Neural cell (in vitro differentiated cells): ENCODE results near the gene CYP46A1. TPM values are rescaled to one million over a fixed set of nuclear protein-coding genes. Genes with fewer than 3 reads are reported as not detected.

Source experiments
- H2AFZ ChIP-seq: fragments of 200-600, 300-800 bp; sonication (generic), shearing (Covaris generic); 2 replicates; pipeline ENCODE4 v1.6.0; 2014; ENCODE audit warnings: low read depth, mild to moderate bottlenecking, antibody characterized with exemption, low read length, moderate library complexity
- H3F3A ChIP-seq: fragments of 200-600 bp; shearing (Covaris generic); 2 replicates; pipeline ENCODE4 v1.6.1; 2016; ENCODE audit warnings: mild to moderate bottlenecking, moderate library complexity, mixed read lengths, antibody characterized with exemption, low read length; ENCODE audit not compliant: insufficient read depth, poor library complexity, severe bottlenecking
- H3K27ac ChIP-seq: fragments of 200-600, 300-800 bp; sonication (generic), shearing (Covaris generic); 2 replicates; pipeline ENCODE4 v1.5.1; 2014; ENCODE audit warnings: mild to moderate bottlenecking, low read length, moderate library complexity
- H3K27me3 ChIP-seq: fragments of 300-800, 200-600 bp; sonication (generic), shearing (Covaris generic); 2 replicates; pipeline ENCODE4 v1.6.0; 2014; ENCODE audit warnings: mild to moderate bottlenecking, low read depth, low read length, moderate library complexity; ENCODE audit not compliant: insufficient read depth
- H3K36me3 ChIP-seq: fragments of 300-800, 200-600 bp; sonication (generic), shearing (Covaris generic); 2 replicates; pipeline ENCODE4 v1.5.1; 2014; ENCODE audit warnings: mild to moderate bottlenecking, antibody characterized with exemption, low read length, moderate library complexity; ENCODE audit not compliant: insufficient read depth
- H3K4me2 ChIP-seq: fragments of 300-800, 200-600 bp; sonication (generic), shearing (Covaris generic); 2 replicates; pipeline ENCODE4 v1.6.0; 2014; ENCODE audit warnings: mild to moderate bottlenecking, low read length
- H3K4me3 ChIP-seq: fragments of 300-800, 200-600 bp; sonication (generic), shearing (Covaris generic); 2 replicates; pipeline ENCODE4 v1.5.1; 2014; ENCODE audit warnings: mild to moderate bottlenecking, low read length, moderate library complexity
- H3K79me2 ChIP-seq: fragments of 200-600 bp; shearing (Covaris generic); replicated peaks from 2 replicates; pipeline ENCODE4 v1.6.0; 2014; ENCODE audit warnings: mild to moderate bottlenecking, low read length, moderate library complexity; ENCODE audit not compliant: insufficient read depth
- H3K9ac ChIP-seq: fragments of 300-800, 200-600 bp; sonication (generic), shearing (Covaris generic); 2 replicates; pipeline ENCODE4 v1.6.1; 2016; ENCODE audit warnings: mild to moderate bottlenecking, low read length, mixed read lengths
- H3K9me2 ChIP-seq: fragments of 200-600 bp; shearing (Covaris generic); 2 replicates; pipeline ENCODE4 v1.6.1; 2016; ENCODE audit warnings: mild to moderate bottlenecking, low read length, mixed read lengths; ENCODE audit not compliant: insufficient read depth
- H3K9me3 ChIP-seq: fragments of 200-600, 300-800 bp; sonication (generic), shearing (Covaris generic); 2 replicates; pipeline ENCODE4 v1.6.1; 2016; ENCODE audit warnings: mild to moderate bottlenecking, mixed run types, low read length, moderate library complexity, mixed read lengths
- H4K20me1 ChIP-seq: fragments of 200-600 bp; shearing (Covaris generic); 2 replicates; pipeline ENCODE4 v1.6.1; 2016; ENCODE audit warnings: mild to moderate bottlenecking, mixed run types; ENCODE audit not compliant: insufficient read depth
- EP300 ChIP-seq: fragments of 450-650 bp; conservative IDR thresholded peaks from 2 replicates; pipeline ENCODE4 v1.6.1; 2014; ENCODE audit warnings: antibody characterized with exemption, mild to moderate bottlenecking, moderate library complexity; ENCODE audit not compliant: poor library complexity, severe bottlenecking
- EZH2 ChIP-seq: fragments of 200-600, 300-800 bp; shearing (Covaris generic), sonication (generic); IDR thresholded peaks from 2 replicates; pipeline ENCODE4 v1.6.1; 2014; ENCODE audit warnings: antibody characterized with exemption, low read length, borderline replicate concordance, mild to moderate bottlenecking; ENCODE audit not compliant: insufficient read depth, poor library complexity, severe bottlenecking
- MXI1 ChIP-seq: fragments of 450-650 bp; conservative IDR thresholded peaks from 2 replicates; pipeline ENCODE4 v1.6.1; 2014; ENCODE audit warnings: antibody characterized with exemption, mild to moderate bottlenecking; ENCODE audit not compliant: poor library complexity, severe bottlenecking
- POLR2AphosphoS5 ChIP-seq: IDR thresholded peaks from 2 replicates; pipeline ENCODE4 v1.6.1; 2012
- RAD21 ChIP-seq: fragments of 450-650 bp; conservative IDR thresholded peaks from 2 replicates; pipeline ENCODE4 v1.6.1; 2014; ENCODE audit warnings: antibody characterized with exemption, mild to moderate bottlenecking, moderate library complexity
- SMC3 ChIP-seq: fragments of 450-650 bp; conservative IDR thresholded peaks from 2 replicates; pipeline ENCODE4 v1.6.1; 2014; ENCODE audit warnings: antibody characterized with exemption, mild to moderate bottlenecking, moderate library complexity; ENCODE audit not compliant: poor library complexity
- TAF1 ChIP-seq: IDR thresholded peaks from 2 replicates; pipeline ENCODE4 v1.6.1; 2012; ENCODE audit warnings: low read depth
- polyA plus RNA-seq: library from polyadenylated mRNA; depleted of rRNA; stranded (reverse); fragments of >200 nt; gene quantifications from 2 replicates; pipeline ENCODE4 v1.2.3, GENCODE V29; 2014
- TF ChIP-seq, protein P1 (sequence below): fragments of 450-650 bp; IDR thresholded peaks from 2 replicates; pipeline ENCODE4 v1.5.1; 2014; ENCODE audit warnings: antibody characterized with exemption, mild to moderate bottlenecking, moderate library complexity; ENCODE audit not compliant: poor library complexity, severe bottlenecking
- TF ChIP-seq, protein P2 (sequence below): IDR thresholded peaks from 2 replicates; pipeline ENCODE4 v1.6.1; 2012; ENCODE audit warnings: borderline replicate concordance

Gene CYP46A1
- polyA plus RNA-seq, 1 donor from 2014 or later = 5.4 TPM

DNA sequence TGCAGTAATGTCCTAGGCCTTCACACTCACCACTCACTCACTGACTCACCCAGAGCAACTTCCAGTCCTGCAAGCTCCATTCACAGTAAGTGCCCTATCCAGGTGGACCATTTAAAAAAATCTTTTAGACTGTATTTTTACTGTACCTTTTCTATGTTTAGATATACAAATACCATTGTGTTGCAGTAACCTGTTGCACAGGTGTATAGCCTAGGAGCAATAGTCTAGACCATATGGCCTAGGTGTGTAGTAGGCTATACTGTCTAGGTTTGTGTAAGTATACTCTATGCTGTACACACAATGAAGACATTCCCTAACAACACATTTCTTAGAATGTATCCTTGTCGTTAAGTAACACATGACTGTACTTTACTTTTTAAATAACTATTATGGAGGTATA is 17.2 kb downstream of the CYP46A1 start:
- TF ChIP-seq, protein P1, sequence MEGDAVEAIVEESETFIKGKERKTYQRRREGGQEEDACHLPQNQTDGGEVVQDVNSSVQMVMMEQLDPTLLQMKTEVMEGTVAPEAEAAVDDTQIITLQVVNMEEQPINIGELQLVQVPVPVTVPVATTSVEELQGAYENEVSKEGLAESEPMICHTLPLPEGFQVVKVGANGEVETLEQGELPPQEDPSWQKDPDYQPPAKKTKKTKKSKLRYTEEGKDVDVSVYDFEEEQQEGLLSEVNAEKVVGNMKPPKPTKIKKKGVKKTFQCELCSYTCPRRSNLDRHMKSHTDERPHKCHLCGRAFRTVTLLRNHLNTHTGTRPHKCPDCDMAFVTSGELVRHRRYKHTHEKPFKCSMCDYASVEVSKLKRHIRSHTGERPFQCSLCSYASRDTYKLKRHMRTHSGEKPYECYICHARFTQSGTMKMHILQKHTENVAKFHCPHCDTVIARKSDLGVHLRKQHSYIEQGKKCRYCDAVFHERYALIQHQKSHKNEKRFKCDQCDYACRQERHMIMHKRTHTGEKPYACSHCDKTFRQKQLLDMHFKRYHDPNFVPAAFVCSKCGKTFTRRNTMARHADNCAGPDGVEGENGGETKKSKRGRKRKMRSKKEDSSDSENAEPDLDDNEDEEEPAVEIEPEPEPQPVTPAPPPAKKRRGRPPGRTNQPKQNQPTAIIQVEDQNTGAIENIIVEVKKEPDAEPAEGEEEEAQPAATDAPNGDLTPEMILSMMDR = no peak
- TF ChIP-seq MXI1 (no peak), TAF1 (no peak), SMC3 (no peak), EZH2 (no peak), POLR2AphosphoS5 (no peak), EP300 (no peak), RAD21 (no peak)
- TF ChIP-seq, protein P2, sequence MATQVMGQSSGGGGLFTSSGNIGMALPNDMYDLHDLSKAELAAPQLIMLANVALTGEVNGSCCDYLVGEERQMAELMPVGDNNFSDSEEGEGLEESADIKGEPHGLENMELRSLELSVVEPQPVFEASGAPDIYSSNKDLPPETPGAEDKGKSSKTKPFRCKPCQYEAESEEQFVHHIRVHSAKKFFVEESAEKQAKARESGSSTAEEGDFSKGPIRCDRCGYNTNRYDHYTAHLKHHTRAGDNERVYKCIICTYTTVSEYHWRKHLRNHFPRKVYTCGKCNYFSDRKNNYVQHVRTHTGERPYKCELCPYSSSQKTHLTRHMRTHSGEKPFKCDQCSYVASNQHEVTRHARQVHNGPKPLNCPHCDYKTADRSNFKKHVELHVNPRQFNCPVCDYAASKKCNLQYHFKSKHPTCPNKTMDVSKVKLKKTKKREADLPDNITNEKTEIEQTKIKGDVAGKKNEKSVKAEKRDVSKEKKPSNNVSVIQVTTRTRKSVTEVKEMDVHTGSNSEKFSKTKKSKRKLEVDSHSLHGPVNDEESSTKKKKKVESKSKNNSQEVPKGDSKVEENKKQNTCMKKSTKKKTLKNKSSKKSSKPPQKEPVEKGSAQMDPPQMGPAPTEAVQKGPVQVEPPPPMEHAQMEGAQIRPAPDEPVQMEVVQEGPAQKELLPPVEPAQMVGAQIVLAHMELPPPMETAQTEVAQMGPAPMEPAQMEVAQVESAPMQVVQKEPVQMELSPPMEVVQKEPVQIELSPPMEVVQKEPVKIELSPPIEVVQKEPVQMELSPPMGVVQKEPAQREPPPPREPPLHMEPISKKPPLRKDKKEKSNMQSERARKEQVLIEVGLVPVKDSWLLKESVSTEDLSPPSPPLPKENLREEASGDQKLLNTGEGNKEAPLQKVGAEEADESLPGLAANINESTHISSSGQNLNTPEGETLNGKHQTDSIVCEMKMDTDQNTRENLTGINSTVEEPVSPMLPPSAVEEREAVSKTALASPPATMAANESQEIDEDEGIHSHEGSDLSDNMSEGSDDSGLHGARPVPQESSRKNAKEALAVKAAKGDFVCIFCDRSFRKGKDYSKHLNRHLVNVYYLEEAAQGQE = no peak

DNA sequence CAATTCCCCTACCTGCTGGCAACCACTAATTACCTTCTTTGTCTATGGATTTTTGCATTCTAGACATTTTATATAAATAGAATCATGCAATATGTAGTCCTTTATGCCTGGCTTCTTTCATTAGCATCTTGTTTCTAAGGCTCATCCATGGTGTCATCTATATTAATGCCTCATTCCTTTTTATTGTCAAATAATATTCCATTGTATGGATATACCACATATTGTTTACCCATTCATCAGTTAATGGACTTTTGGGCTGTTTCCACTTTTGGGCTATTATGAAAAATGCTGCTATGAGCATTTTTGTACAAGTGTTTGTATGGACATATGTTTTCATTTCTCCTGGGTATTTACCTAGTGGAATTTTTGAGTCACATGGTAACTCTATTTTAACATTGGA is 18.0 kb downstream of the CYP46A1 start:
- H2AFZ ChIP-seq = no peak overlapping the region
- no peak overlapping the region for H3K4me2 ChIP-seq
- H3K9ac ChIP-seq = no peak overlapping the region
- no peaks in the 10 kb centered on the region for H3K27me3 ChIP-seq
- H3K4me3 ChIP-seq = no peak overlapping the region
- H3K27ac ChIP-seq = no peak overlapping the region
- TF ChIP-seq POLR2AphosphoS5 = no peak
- TF ChIP-seq, protein P2 = no peak
- no peak for TF ChIP-seq EZH2
- TF ChIP-seq EP300 = no peak
- TF ChIP-seq SMC3 = no peak
- no peak for TF ChIP-seq TAF1
- peaks cover 5% of the 10 kb centered on the region for H3K9me3 ChIP-seq
- peaks cover 2% of the 10 kb centered on the region for H3K36me3 ChIP-seq
- H3K79me2 ChIP-seq = no peaks in the 10 kb centered on the region
- no peaks in the 10 kb centered on the region for H3K9me2 ChIP-seq
- H4K20me1 ChIP-seq = no peaks in the 10 kb centered on the region
- no peaks in the 10 kb centered on the region for H3F3A ChIP-seq

More for the DNA sequence above, 17.2 kb downstream of the CYP46A1 start:
- no peak overlapping the region for H3K4me2 ChIP-seq
- no peaks in the 10 kb centered on the region for H4K20me1 ChIP-seq
- no peaks in the 10 kb centered on the region for H3K9me2 ChIP-seq
- H3K27me3 ChIP-seq = no peaks in the 10 kb centered on the region
- H3K27ac ChIP-seq = no peak overlapping the region
- no peak overlapping the region for H2AFZ ChIP-seq
- H3K4me3 ChIP-seq = no peak overlapping the region
- no peaks in the 10 kb centered on the region for H3K79me2 ChIP-seq
- no peaks in the 10 kb centered on the region for H3F3A ChIP-seq
- H3K36me3 ChIP-seq = no peaks in the 10 kb centered on the region
- H3K9me3 ChIP-seq = peaks cover 5% of the 10 kb centered on the region
- H3K9ac ChIP-seq = no peak overlapping the region
